Mucosa of descending colon (tissue), 3 donors: ENCODE data around the gene ALDH1A1. TPM values are rescaled to one million over a fixed set of nuclear protein-coding genes. Genes with fewer than 3 reads are reported as not detected.

Experiments used
- ATAC-seq: fragments of 200-7000 bp; cut with Tn5 transposase; one replicate; pipeline ENCODE4 v1.9.1; 2020; ENCODE audit warnings: mild to moderate bottlenecking, moderate library complexity
- DNase-seq, 3 donors: peaks; one replicate each; pipeline ENCODE4 v3.0.0-alpha.2; 2020
- H3K36me3 ChIP-seq: fragments of 200-600 bp; one replicate; pipeline ENCODE4 v1.8.0; 2021; ENCODE audit warnings: low read depth, mild to moderate bottlenecking
- H3K4me1 ChIP-seq: fragments of 200-600 bp; one replicate; pipeline ENCODE4 v1.8.0; 2021; ENCODE audit warnings: low read depth, mild to moderate bottlenecking
- H3K4me3 ChIP-seq: fragments of 200-600 bp; one replicate; pipeline ENCODE4 v1.8.0; 2021; ENCODE audit warnings: mild to moderate bottlenecking
- H3K9me3 ChIP-seq: fragments of 200-600 bp; one replicate; pipeline ENCODE4 v1.8.0; 2021; ENCODE audit warnings: mild to moderate bottlenecking
- CTCF ChIP-seq: fragments of 200-600 bp; IDR thresholded peaks from one replicate; pipeline ENCODE4 v1.8.0; 2022; ENCODE audit warnings: antibody characterized with exemption, mild to moderate bottlenecking
- intact Hi-C, 2 donors: fragments of 100-400 bp; cut with DNase I in 1 of 2; cut with micrococcal nuclease in 1 of 2; formaldehyde crosslinking; loops; one replicate each; pipeline versions ENCODE4 v1.11.0 to v1.11.1; 2022; cut with DNase I, micrococcal nuclease
- total RNA-seq, 3 donors: library from RNA; stranded (reverse); fragmentation: NEBNext Ultra II Directional in 2 of 3; extraction: Animal tissue kit (Norgen Biotek cat#: 25700) in 2 of 3; gene quantifications; one replicate each; pipeline versions ENCODE4 v1.2.1 to v1.2.4, GENCODE V29; 2021 to 2023
- donor health status: DM: no; HTN: no; CAD: no; lungs with moderate emphysema.
- donor health status: DM: no; HTN: no; CAD: no.
- donor health status: DM: no; HTN: yes; CAD: no.

The ALDH1A1 gene
- total RNA-seq, 3 donors from 2014 or later = 72.9 to 173 (median 84.1) TPM

DNA sequence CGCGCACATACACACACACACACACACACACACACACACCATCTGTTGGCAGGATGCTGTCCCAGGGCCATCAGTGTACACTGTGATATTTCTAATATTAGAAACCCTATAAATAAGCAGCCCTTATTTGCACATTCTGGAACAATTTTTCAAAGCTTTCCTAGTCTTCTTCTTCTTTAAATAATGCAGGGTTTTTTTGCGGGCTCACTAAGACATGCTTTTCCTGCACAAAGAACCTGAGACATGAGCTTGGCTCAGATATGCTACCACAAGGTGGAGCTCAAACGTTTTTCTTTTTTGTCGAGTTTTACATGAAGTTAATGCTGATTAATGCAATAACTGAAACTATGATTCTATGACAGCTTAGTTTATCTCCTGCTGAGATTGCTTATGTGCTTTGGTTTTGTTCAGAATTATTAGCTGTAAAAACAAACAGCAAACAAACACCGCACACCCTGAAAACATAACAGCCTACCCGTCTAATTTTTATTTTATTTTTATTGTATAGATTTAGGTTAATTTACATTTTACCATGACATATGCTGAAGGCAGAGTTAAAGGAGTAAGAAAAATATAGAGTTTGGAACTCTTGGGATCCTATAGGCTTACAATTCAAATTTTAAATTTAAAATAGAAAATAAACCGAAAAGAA lies 95.8 kb downstream of the ALDH1A1 start:
- Histone ChIP-seq H3K4me3 (no peak overlapping the region), H3K36me3 (no peaks in the 10 kb centered on the region), H3K4me1 (no peaks in the 10 kb centered on the region), H3K9me3 (no peaks in the 10 kb centered on the region)
- DNase-seq (peak in 1 of 3 donors; percentile 66), ATAC-seq (peak; percentile 60)
- peak; percentile 20 for TF ChIP-seq CTCF
- intact Hi-C loops = loop anchor here (10.0 kb wide), 2 partner anchors 228 to 328 kb away; no protein-coding TSS in a partner anchor

- ATAC-seq = no peak
These were observed 96.8 kb downstream of the ALDH1A1 start for GRCh38 chr9:72855890-72856523.

DNA sequence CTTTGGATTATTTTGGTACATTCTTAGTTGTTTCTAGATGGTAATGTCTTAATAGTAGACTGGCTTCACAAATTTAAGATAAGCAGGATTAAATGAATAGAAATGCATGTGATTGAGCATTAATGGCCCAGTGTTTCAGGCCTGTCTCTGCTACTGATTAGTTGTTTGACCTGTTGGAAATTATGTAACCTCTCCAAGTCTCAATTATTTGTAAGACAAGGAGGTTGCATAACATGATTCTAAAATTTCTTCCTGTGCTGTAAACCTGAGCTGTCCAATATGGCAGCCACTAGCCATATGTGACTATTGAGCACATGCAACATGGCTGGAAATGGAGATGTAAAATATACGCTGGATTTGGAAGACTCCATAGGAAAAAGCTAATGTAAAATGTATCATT lies 97.5 kb downstream of the ALDH1A1 start:
- TF ChIP-seq CTCF = no peak
- H3K36me3 ChIP-seq = no peaks in the 10 kb centered on the region
- no peak overlapping the region for H3K4me3 ChIP-seq
- no peak for DNase-seq
- intact Hi-C loops = loop anchor here (10.0 kb wide), 2 partner anchors 229 to 329 kb away; no protein-coding TSS in a partner anchor
- H3K9me3 ChIP-seq = no peaks in the 10 kb centered on the region
- H3K4me1 ChIP-seq = no peaks in the 10 kb centered on the region
- ATAC-seq = no peak

More at GRCh38 chr9:72855890-72856523, 96.8 kb downstream of the ALDH1A1 start:
- DNase-seq = no peak
- Histone ChIP-seq H3K4me1 (no peaks in the 10 kb centered on the region), H3K36me3 (no peaks in the 10 kb centered on the region), H3K4me3 (no peak overlapping the region), H3K9me3 (no peaks in the 10 kb centered on the region)
- TF ChIP-seq CTCF = no peak
- intact Hi-C loops = loop anchor here (10.0 kb wide), 2 partner anchors 229 to 329 kb away; no protein-coding TSS in a partner anchor

Other genes with a start within 250 kb of the ALDH1A1 start
- gene ANXA1, start 198.8 kb upstream of the ALDH1A1 start, total RNA-seq = 10 to 100 TPM; 12.8 to 69.3 (median 53.1) TPM